B cell (primary cell): ENCODE measurements around the gene LPAR5. TPM values are rescaled to one million over a fixed set of nuclear protein-coding genes. Genes with fewer than 3 reads are reported as not detected.
A peak's percentile ranks its signal among the peaks of the same experiment; 100 is the strongest.

Source experiments
- ATAC-seq: fragments of 200-7000 bp; cut with Tn5 transposase; one replicate; pipeline ENCODE4 v1.10.0; 2021; ENCODE audit warnings: low read depth, mild to moderate bottlenecking, moderate number of reproducible peaks, moderate library complexity
- CTCF ChIA-PET: fragments of 350-600 bp; sonication (Branson Sonifier 250); formaldehyde crosslinking; loops from one replicate; lab custom pipeline; 2021; ENCODE audit warnings: antibody characterized with exemption, inconsistent platforms; lab: Charles Lee
- POLR2A ChIA-PET: fragments of 350-600 bp; sonication (Branson Sonifier 250); formaldehyde crosslinking; loops from one replicate; lab custom pipeline; 2021; ENCODE audit warnings: antibody characterized with exemption; lab: Charles Lee
- DNase-seq: peaks from one replicate; pipeline ENCODE4 v3.0.0; 2013
- H2AFZ ChIP-seq: 2 replicates; pipeline ENCODE4 v1.6.1; 2012; ENCODE audit warnings: mild to moderate bottlenecking, low read depth, low read length; ENCODE audit not compliant: insufficient read depth, poor library complexity, severe bottlenecking
- H3K27ac ChIP-seq, 2 donors: 1 replicate in 1 of 2; 2 replicates in 1 of 2; pipeline ENCODE4 v1.5.1; 2012 to 2013; ENCODE audit warnings: low read length in 2 of 2, mild to moderate bottlenecking in 2 of 2, moderate library complexity in 1 of 2
- H3K27me3 ChIP-seq, 4 experiments: fragments of 200-600 bp in 1 of 4; sonication (generic) in 1 of 4; replicated peaks in 1 of 4; 1 replicate in 2 of 4; 2 replicates in 2 of 4; pipeline versions ENCODE4 v1.6.1 to v1.7.0; 2013 to 2016; ENCODE audit warnings: low read length in 3 of 4, mild to moderate bottlenecking in 2 of 4, mixed read lengths in 1 of 4, moderate library complexity in 1 of 4; ENCODE audit not compliant: insufficient read depth in 4 of 4, control insufficient read depth in 3 of 4; ENCODE audit errors: control extremely low read depth in 1 of 4
- H3K36me3 ChIP-seq, 2 experiments: replicated peaks in 1 of 2; 1 replicate in 1 of 2; 2 replicates in 1 of 2; pipeline versions ENCODE4 v1.6.1 to v1.7.1; 2013; ENCODE audit warnings: low read length in 1 of 2; ENCODE audit not compliant: insufficient read depth in 2 of 2, control insufficient read depth in 1 of 2; ENCODE audit errors: control extremely low read depth in 1 of 2, extremely low read depth in 1 of 2
- H3K4me1 ChIP-seq, 2 donors: fragments of 200-600 bp in 1 of 2; sonication (generic) in 1 of 2; 1 replicate in 1 of 2; 2 replicates in 1 of 2; pipeline versions ENCODE4 v1.5.1 to v1.6.1; 2013 to 2017; ENCODE audit warnings: low read length in 2 of 2; ENCODE audit not compliant: control insufficient read depth in 2 of 2, insufficient read depth in 2 of 2
- H3K4me2 ChIP-seq: replicated peaks from 2 replicates; pipeline ENCODE3; 2012; ENCODE audit warnings: mild to moderate bottlenecking, low read depth, low read length; ENCODE audit not compliant: poor library complexity, severe bottlenecking
- H3K4me3 ChIP-seq, 5 experiments: fragments of 200-600 bp in 1 of 5; sonication (generic) in 1 of 5; 1 replicate in 3 of 5; 2 replicates in 2 of 5; pipeline versions ENCODE4 v1.5.1 to v1.7.0; 2011 to 2016; ENCODE audit warnings: low read length in 4 of 5, mild to moderate bottlenecking in 4 of 5, low read depth in 2 of 5, control low read depth in 1 of 5, moderate library complexity in 1 of 5; ENCODE audit not compliant: insufficient read depth in 1 of 5; ENCODE audit errors: control extremely low read depth in 1 of 5, extremely low read depth in 1 of 5
- H3K79me2 ChIP-seq: fragments of 200-600 bp; sonication (generic); one replicate; pipeline ENCODE4 v1.6.0; 2016; ENCODE audit warnings: low read length; ENCODE audit not compliant: control insufficient read depth, insufficient read depth
- H3K9ac ChIP-seq: fragments of 200-600 bp; sonication (generic); 2 replicates; pipeline ENCODE4 v1.6.1; 2017; ENCODE audit warnings: mild to moderate bottlenecking, low read length, moderate library complexity
- H3K9me3 ChIP-seq, 3 donors: one replicate each; pipeline versions ENCODE4 v1.6.1 to v1.7.1; 2013; ENCODE audit warnings: low read length in 2 of 3; ENCODE audit not compliant: control insufficient read depth in 2 of 3, insufficient read depth in 1 of 3; ENCODE audit errors: control extremely low read depth in 1 of 3
- H4K20me1 ChIP-seq: 2 replicates; pipeline ENCODE4 v1.6.0; 2012; ENCODE audit warnings: mild to moderate bottlenecking, low read length; ENCODE audit not compliant: insufficient read depth, control insufficient read depth, poor library complexity, severe bottlenecking
- H3K27ac Mint-ChIP-seq: one replicate; pipeline ENCODE4 v1.8.0; 2021; ENCODE audit warnings: mixed read lengths
- H3K27me3 Mint-ChIP-seq: one replicate; pipeline ENCODE4 v1.8.0; 2021; ENCODE audit warnings: mixed read lengths
- H3K4me1 Mint-ChIP-seq: one replicate; pipeline ENCODE4 v1.8.0; 2021; ENCODE audit warnings: mixed read lengths
- H3K4me3 Mint-ChIP-seq: one replicate; pipeline ENCODE4 v1.8.0; 2021; ENCODE audit warnings: mixed read lengths
- H3K9me3 Mint-ChIP-seq: one replicate; pipeline ENCODE4 v1.8.0; 2022; ENCODE audit warnings: mixed read lengths; ENCODE audit not compliant: insufficient read depth
- EZH2 ChIP-seq: IDR thresholded peaks from 2 replicates; pipeline ENCODE4 v1.6.1; 2012; ENCODE audit warnings: borderline replicate concordance, low read depth, mild to moderate bottlenecking, moderate library complexity, low read length; ENCODE audit not compliant: insufficient read depth, poor library complexity, severe bottlenecking
- WGBS: methylation state at CpG from one replicate; pipeline ENCODE4 v1.1.5; 2013; ENCODE audit warnings: missing lambda C conversion rate; ENCODE audit not compliant: insufficient coverage; 5-methylcytosine and 5-hydroxymethylcytosine counted together
- intact Hi-C: fragments of 100-400 bp; cut with micrococcal nuclease; formaldehyde crosslinking; loops from one replicate; pipeline ENCODE4 v1.10.0; 2022
- polyA plus RNA-seq: library from polyadenylated mRNA; depleted of rRNA; stranded (reverse); fragments of >200 nt; gene quantifications from 2 replicates; pipeline ENCODE4 v1.2.3, GENCODE V29; 2012
- total RNA-seq, 2 donors: library from RNA; stranded (reverse); fragments of 120-200 nt in 1 of 2; gene quantifications; 1 replicate in 1 of 2; 2 replicates in 1 of 2; pipeline versions ENCODE4 v1.2.3 to v1.2.4, GENCODE V29; 2013 to 2022
- TF ChIP-seq, protein P1 (sequence below): fragments of 200-600 bp; IDR thresholded peaks from one replicate; pipeline ENCODE4 v1.8.0; 2022; ENCODE audit warnings: antibody characterized with exemption, mild to moderate bottlenecking

LPAR5 gene
- total and polyA plus RNA-seq, 2 donors (not counting 1 experiment from before 2014, with no cell fraction given), result 29.0 to 59.6 TPM

GRCh38 chr12:6650832-6651231 is 15.1 kb upstream of the LPAR5 start:
- no peaks in the 10 kb centered on the region for H3K27me3 Mint-ChIP-seq
- H3K4me1 Mint-ChIP-seq, result peaks cover 14% of the 10 kb centered on the region
- ChIA-PET POLR2A (no interaction called here), CTCF (interaction anchor here (0.6 kb wide), 1 partner anchor 23 kb away, joined by 3 read pairs; no protein-coding TSS in a partner anchor)
- no peak overlapping the region for H3K4me2 ChIP-seq
- intact Hi-C loops, result no loop called here
- no peaks in the 10 kb centered on the region for H3K27me3 ChIP-seq
- no CpG with 5 or more reads among the region's 8 CpGs for WGBS
- no peak overlapping the region for H3K4me3 Mint-ChIP-seq
- peaks cover 31% of the 10 kb centered on the region for H3K79me2 ChIP-seq
- H3K9ac ChIP-seq, result no peak overlapping the region
- no peak for DNase-seq
- H2AFZ ChIP-seq, result no peak overlapping the region
- H3K36me3 ChIP-seq, result peaks cover 3 to 54% of the 10 kb centered on the region in 2 experiments
- no peak for ATAC-seq
- peaks cover 3% of the 10 kb centered on the region for H4K20me1 ChIP-seq
- H3K9me3 Mint-ChIP-seq, result no peaks in the 10 kb centered on the region
- no peak overlapping the region for H3K27ac ChIP-seq
- no peak overlapping the region for H3K4me3 ChIP-seq
- H3K4me1 ChIP-seq, result peaks cover 5 to 17% of the 10 kb centered on the region in 2 donors
- no peak overlapping the region for H3K27ac Mint-ChIP-seq
- no peak for TF ChIP-seq EZH2
- TF ChIP-seq, protein P1, sequence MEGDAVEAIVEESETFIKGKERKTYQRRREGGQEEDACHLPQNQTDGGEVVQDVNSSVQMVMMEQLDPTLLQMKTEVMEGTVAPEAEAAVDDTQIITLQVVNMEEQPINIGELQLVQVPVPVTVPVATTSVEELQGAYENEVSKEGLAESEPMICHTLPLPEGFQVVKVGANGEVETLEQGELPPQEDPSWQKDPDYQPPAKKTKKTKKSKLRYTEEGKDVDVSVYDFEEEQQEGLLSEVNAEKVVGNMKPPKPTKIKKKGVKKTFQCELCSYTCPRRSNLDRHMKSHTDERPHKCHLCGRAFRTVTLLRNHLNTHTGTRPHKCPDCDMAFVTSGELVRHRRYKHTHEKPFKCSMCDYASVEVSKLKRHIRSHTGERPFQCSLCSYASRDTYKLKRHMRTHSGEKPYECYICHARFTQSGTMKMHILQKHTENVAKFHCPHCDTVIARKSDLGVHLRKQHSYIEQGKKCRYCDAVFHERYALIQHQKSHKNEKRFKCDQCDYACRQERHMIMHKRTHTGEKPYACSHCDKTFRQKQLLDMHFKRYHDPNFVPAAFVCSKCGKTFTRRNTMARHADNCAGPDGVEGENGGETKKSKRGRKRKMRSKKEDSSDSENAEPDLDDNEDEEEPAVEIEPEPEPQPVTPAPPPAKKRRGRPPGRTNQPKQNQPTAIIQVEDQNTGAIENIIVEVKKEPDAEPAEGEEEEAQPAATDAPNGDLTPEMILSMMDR, result no peak
- no peaks in the 10 kb centered on the region for H3K9me3 ChIP-seq

- H3K9ac ChIP-seq, result peak within 1 kb of the TSS; percentile 74
- peak within 1 kb of the TSS; percentile 68 for H3K27ac Mint-ChIP-seq
- no peaks in the 10 kb centered on the region for H3K27me3 ChIP-seq
- peaks cover 40% of the 10 kb centered on the region for H3K4me1 Mint-ChIP-seq
- peak within 1 kb of the TSS; percentile 98 for H3K4me2 ChIP-seq
- peaks cover 24 to 43% of the 10 kb centered on the region in 2 donors for H3K4me1 ChIP-seq
- H3K79me2 ChIP-seq, result peaks cover 10% of the 10 kb centered on the region
- peak; percentile 73 for DNase-seq
- no peaks in the 10 kb centered on the region for H4K20me1 ChIP-seq
- ATAC-seq, result peak; percentile 83
- ChIA-PET POLR2A (interaction anchor here (0.5 to 4.6 kb wide), 6 partner anchors 11 to 170 kb away, joined by 4 to 25 read pairs (median 7); partner anchors contain the start of gene LPAR5), CTCF (interaction anchor here (0.6 to 1.5 kb wide), 4 partner anchors 12 to 89 kb away, joined by 3 to 6 read pairs (median 3); partner anchors contain the start of gene LPAR5)
- 4% methylated on average over 38 of the region's 38 CpGs for WGBS
- H3K4me3 ChIP-seq, result peak within 1 kb of the TSS; percentile 31 to 77 (median 60)
- intact Hi-C loops, result loop anchor here (1.0 kb wide), 1 partner anchor 9 kb away; no protein-coding TSS in a partner anchor
- peaks cover 0 to 14% (median 0%) of the 10 kb centered on the region in 3 donors for H3K9me3 ChIP-seq
- H3K9me3 Mint-ChIP-seq, result no peaks in the 10 kb centered on the region
- TF ChIP-seq, protein P1, result no peak
- no peak for TF ChIP-seq EZH2
- H3K4me3 Mint-ChIP-seq, result peak within 1 kb of the TSS; percentile 83
- peak within 1 kb of the TSS; percentile 87 for H2AFZ ChIP-seq
- no peaks in the 10 kb centered on the region for H3K27me3 Mint-ChIP-seq
- H3K36me3 ChIP-seq, result peaks cover 0 to 33% of the 10 kb centered on the region in 2 experiments
- peak within 1 kb of the TSS in 1 of 2 donors; percentile 60 for H3K27ac ChIP-seq
Observed at GRCh38 chr12:6647083-6647604, 11.4 kb upstream of the LPAR5 start, which contains the start of gene ACRBP. Gene ACRBP, minus strand, starts transcription at chr12:6647432. Its CDS starts 66 bp downstream, at chr12:6647366.
